Testis (tissue), 2 donors: ENCODE measurements around the gene ADD3.

ENCODE experiments used
- CTCF ChIP-seq, 3 experiments: fragments of 450-650 bp in 2 of 3; fragments of 200-600 bp in 1 of 3; sonication (generic) in 1 of 3; IDR thresholded peaks; one replicate each; pipeline ENCODE4 v1.5.1; 2016 to 2019; ENCODE audit warnings: antibody characterized with exemption in 3 of 3, mild to moderate bottlenecking in 2 of 3, moderate library complexity in 1 of 3
- POLR2A ChIP-seq: fragments of 450-650 bp; IDR thresholded peaks from one replicate; pipeline ENCODE4 v1.6.1; 2017; ENCODE audit warnings: antibody characterized with exemption, mild to moderate bottlenecking, moderate library complexity

GRCh38 chr10:110134917-110135316 is 127.1 kb downstream of the ADD3 start:
- TF ChIP-seq CTCF (IDR thresholded peaks at IDR 0.05) (no peak), POLR2A (no peak)
